Measurements from ENCODE around the gene ZFHX3.

DNA sequence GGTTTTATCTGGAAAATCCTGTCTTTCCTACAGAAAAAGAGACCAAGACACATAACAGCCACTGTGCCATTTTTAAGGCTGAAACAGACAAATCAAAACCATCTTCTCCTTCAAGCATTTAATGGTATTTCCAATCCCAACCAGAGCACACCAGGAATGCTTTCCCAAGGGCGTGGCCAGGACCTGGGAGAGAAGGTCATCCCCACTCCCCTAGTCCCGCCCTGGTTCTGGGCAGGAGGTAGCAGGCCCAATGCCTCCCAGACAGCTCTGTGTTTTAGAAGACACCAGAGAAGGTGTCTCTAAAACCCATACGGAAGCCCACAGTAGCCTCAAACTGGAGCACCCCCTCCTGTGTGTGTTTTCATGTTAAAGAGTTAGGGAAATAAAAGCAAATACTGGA lies 214.4 kb downstream of the ZFHX3 start:
- TF ChIP-seq EZH2 (IDR thresholded peaks at IDR 0.05; ENCODE audit: insufficient read depth, poor library complexity, severe bottlenecking) (no peak), EZH2phosphoT487 (IDR thresholded peaks at IDR 0.05; ENCODE audit: insufficient read depth, low read depth) (no peak)

Data from GM23248 (cell line).